Putamen (tissue), 1 donor: ENCODE measurements around the gene TPPP.

Experiments used
- DNase-seq: peaks from one replicate; pipeline ENCODE4 v3.0.0-alpha.2; 2016; ENCODE audit warnings: low spot score

Gene TPPP

DNA sequence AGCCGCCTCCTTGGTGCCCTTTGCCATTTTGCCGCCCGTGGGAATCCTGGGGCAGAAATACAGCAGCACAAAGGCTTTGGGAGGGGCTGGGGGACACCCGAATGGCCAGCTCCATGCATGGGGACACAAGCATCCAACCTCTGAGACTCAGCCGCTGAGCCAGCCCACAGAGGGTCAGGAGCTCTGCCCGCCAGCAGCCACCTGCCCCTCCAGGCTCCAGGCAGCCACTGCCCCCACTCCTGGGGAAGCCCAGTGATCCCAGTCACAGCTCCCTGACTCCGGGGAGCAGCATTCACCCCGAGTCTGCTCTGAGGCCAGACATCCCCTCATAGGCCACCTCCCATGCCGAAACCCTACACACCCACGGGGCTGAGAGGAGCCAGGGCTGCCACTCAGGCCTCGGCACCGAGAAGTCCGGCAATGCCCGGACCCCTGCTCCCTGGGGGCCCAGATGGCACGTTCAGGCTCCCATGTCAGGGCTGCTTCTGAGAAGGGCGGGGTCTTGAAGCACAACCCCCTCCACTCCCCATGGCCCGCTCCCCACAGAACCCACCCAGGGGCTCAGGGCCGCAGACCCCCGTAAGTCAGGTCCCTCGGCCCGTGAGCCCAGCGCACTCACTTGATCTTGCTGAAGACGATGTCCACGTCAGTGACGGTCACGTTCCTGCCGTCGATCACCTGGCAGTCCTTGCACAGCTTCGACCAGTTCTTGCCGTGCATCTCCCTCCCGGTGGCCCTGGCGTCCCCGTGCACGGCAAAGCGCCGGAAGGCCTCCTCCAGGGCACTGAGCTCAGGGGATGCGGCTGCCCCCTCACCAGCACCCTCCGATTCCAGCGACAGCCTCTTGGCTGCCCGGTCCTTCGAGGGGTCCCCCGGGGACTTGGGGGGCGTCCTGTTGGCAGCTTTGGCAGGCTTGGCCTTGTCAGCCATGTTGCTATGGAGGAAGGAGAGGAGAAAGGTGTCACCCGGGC, 15.7 kb downstream of the TPPP start:
- no peak for DNase-seq

DNA sequence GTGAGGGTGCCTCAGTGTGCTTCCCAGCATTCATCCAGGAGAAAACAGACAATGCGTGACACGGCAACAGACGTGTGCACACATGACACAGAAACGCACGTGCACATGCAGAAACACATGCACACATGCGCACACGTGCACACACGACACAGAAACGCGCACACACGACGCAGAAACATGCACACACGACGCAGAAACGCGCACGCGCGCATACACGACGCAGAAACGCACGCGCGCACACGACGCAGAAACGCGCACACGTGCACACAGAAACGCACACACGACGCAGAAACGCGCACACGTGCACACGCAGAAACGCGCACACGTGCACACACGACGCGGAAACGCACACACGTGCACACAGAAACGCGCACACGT, 16.5 kb downstream of the TPPP start:
- DNase-seq: no peak

DNA sequence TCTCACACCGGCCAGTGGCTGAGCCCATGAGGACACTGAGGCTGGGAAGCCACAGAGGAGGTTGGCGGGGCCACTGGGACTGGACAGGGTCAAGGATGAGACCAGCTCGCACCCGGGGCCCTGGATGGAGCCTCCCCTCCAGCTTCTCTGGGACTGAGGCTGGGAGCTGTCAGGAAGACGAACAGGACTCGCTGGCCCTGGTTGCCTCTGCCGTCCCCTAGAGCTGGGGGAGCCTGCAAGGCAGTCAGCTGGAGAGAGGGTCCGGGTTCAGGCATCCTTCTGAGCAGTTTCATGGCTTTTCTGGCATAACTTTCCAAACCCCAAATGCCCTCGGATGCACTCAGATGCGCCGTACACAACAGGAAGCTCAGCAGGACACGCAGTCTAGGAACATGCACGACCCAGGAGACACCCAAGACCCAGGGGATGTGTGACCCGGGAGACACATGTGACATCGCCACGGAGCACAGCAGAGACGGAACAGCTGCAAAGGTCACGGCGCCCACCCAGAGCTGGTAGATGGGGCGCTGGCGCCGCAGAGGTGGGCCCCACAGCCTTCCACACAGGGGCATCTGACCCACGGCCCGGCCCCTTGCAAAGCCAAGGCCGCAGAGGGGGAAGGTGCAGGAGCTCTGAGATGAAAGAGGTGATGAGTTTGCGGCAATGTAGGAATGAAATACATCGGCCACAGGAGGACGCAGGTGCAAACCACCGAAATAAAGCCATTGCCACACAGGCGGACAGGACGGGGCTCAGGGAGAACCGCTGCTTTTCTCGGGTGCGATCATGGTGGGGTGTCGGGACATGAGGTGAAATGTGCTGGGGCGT, 17.1 kb downstream of the TPPP start:
- no peak for DNase-seq

DNA sequence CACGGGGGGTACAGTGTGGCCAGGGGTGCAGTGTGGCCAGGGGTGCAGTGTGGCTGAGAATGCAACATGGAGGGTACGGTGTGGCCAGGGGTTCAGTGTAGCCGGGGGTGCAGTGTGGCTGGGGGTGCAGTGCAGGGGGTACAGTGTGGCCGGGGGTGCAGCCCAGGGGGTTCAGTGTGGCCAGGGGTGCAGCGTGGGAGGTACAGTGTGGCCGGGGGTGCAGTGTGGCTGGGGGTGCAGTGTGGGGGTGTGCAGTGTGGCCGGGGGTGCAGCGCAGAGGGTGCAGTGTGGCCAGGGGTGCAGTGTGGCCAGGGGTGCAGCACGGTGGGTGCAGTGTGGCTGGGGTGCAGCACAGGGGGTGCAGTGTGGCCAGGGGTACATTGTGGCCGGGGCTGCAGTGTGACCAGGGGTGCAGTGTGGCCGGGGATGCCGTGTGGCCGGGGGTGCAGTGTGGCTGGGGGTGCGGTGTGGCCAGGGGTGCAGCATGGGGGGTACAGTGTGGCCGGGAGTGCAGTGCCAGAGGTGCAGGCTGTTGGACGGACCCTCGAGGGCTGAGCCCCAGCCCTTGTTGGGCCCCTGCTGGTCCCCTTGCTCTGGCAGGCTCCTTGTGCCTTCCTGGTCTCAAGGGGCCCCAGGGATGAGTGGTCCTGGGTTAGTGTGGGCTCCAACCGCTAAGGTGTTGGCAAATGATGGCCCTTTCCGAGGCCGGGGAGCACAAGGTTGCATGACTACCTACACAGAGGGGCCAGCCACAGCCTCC, 17.9 kb downstream of the TPPP start:
- DNase-seq: no peak

DNA sequence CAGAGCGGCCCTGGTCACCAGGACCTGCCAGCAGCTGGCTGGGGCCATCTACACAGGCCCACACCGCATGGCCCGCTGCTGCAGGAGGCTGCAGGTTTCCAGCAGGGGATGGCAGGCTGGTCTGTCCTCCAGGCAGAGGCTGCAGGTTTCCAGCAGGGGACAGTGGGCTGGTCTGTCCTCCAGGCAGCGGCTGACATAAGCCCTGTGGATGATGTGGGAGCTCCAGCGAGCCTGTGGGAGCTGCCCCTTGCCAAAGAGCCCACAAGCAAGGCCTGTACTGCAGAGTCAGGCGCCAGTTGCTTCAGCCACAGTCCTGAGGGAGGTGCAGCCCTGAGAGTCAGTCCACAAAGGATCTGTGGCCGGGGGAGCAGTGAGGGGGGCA, 18.5 kb downstream of the TPPP start:
- DNase-seq: no peak

DNA sequence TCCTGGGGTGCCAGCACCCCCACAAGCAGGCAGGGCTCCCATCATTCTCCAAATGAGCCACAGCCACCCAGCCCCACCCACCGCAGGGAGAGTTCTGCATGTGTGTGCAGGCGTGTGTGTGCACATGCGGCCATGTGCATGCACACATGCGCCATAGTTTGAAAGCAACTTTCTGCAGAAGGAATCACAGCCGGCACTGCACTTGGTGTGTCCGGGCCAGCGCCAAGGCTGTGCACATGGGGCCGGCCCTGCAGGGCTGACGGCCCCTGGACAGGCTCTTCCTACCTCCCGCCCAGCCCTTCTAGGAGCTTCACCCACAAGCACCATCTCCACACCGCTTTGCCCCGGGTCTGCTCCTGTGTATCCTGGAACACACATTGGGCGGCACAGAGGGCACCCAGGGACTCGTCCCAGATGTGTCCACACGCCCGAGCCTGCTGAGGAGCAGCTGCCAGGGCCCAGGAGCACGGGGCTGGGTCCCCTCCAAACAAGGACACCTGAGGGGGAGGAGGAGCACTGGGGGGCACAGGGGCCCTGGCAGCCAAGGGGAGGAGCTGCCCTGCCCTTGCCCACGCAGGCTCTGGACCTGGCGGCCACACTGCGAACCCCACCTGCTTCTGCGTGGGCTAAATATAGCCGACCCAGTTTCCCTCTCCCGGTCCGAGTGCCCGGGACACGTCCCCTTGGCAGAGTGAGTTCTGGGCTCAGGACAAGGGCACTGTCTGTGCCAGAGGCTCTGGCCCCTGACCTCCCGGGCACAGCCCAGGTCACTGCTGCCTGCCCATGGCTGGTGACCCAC, 19.1 kb downstream of the TPPP start:
- DNase-seq: no peak

DNA sequence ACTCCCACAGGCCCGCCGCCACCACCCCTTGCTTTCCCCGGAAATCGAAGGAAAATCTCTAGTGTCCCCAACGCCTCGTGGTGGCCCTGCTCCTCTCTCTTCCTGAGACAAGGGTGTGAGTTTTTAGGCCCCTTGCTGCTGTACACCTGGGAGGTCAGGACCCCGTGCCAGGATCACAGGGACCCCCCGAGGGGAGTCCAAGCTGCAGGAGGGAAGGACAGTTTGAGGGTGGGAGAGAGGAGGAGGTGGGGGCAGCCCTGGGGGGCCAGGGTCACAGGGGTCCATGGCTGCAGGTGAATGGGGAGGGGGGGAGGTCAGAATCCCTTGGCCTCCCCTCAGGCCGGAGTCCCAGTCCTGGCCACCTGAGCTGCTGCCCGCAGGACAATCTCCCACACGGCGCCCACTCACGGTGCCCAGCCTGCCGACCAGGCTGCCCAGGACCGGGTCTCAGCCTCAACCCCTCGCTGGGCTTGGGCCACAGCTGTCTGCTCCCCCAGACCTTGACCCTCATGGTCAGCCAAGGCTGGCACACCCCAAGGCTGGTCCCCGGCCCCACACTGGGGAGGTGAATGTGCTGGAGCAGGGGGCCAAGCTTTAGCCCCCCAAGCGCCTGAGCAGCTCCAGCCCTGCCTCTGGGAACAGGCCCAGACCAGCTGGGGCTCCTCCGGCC, 19.9 kb downstream of the TPPP start:
- DNase-seq: no peak

DNA sequence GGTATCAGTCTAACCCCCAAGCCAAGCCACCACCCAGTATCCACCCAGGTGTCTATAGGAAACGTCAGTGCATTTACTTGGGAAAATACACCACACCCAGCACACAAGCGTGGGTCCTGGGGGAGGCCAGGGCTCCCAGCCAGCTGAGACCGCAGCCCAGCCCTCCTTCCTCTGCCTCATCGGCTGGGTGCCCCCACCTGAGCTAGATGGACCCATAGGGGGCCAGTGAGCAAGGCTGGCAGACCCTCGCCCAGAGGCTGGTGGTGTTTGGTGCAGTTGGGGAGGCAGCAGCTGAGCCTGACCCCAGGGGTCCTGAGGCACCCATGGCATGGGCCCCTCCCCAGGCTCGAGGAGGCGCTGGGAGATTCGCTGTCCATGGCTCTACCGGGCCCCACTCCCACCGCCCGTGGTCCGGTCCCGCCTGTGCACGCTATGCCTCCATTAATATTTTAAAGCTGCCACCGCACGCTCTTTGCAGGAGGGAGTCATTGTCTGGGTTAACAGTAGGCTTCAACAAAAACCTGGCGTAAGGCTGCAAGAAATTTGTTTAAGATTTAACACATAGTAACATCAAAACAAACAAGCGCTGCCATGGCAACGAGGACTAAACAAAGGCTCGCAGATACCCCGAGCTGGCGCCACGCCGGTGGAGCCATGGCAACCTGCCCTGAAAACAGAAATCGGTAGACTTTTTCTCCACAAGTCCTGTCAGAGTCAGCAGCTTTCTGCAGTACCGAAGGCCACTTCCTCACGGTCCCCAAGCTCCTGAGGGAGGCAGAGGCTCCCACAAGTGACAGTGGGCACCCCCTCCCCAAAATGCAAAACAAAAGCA, 20.6 kb downstream of the TPPP start:
- peak; percentile 60 for DNase-seq

DNA sequence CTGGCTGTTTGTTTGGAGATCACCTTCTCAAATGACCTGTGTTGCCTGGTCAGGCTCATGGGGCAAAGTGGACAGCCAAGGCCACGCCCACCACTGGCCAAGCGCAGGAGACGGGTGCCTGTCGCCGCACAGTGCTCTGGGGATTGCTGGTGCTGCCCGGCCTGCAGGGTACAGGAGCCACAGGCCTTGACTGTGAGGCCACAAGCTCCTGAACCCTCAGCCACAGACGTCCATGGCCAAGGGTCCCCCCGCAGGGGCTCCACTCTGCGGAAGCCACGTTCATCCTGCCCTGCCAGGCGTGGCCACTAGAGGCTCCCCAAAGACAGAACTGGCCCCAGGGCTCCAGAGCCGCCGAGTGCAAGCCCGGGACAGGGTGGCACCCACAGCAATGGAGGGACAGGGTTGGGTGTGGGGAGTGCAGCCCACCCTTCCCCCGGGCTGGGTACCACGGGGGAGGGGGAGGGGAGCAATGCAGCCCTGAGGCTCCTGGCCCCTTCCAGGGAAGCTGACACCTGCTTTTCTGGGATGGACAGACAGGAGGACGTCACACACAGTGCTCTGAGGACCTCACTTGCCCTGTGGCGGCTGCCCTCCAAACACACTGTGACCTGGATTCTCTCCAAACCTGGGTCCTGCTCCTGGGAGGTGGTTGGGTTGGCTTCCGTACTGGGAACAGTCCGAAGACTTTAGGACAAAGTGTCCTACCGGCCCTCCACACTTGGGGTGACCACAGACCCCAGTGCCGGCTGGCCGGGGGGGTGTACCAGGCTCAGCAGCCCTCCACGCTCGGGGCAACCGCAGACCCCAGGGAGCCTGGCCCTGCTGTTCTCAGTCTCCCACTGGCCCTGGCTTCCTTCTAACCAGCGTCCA, 21.5 kb downstream of the TPPP start:
- DNase-seq: peak; percentile 86

DNA sequence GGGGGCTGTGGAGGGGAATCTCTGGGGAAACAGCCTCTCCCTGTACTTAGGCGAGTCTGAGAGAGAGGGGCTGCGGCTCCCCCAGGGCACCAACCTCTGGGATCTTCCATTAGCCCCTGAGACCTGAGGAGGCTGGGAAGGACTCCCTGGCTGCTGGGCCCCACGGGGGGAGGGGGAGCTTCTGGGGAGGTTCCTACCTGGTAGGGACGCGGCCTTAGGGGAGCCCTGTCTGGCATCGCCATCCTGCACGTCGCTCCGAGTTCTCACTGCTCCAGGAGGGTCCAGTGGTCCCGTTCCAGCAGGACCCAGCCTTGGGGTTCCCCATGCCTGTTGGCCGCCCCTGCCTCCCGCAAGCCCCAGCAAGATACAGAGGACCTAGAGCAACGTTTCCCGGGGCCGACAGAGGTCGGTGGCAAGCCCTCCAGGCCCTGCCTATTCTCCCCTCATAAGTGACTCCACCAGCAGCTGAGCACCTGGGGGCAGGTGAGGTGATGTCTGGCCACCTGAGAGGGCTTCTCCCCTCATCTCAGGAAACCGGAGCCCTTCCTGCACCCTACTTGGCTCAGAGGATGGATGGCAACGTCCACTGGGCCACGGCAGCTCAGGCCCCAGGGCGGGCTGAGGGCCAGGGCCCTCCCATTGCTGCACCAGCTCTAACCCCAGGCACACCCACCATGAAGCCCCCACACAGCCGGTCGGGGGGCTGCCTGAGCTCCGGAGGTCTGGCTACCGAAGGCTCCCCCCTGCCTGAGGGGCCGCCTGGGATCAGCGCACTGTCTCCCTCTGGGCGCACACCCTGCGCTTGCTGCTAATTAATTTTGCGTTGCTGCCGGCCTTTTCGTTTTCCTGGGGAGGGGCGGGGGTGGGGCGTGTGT, 22.5 kb downstream of the TPPP start:
- no peak for DNase-seq

DNA sequence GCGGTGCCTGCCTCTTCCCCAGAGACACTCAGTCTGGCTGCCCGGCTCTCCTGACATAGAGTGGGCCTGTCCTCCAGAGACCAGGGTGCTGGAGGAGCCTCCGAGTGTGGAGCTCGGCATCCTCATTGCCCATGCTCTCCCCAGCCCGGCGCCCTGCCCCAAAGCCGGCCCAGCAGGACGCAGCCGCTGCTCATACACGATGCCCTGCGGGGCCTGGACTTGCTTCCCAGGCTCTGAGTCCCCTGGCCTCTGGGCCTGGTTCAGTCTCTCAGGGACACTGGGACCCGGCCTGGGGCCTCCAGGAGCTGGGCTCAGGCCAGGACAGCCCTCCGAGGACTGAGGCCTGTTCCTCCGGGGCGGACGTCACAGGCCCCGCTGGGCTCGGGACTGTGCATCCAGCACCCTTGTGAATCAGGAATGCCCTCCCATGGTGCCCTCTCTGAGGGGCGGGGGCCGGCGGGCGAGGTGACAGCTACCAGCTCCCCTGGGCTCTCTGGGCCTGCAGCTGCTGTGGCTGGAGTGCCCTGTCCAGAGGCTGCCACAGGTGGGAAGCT, 23.2 kb downstream of the TPPP start:
- DNase-seq: no peak

DNA sequence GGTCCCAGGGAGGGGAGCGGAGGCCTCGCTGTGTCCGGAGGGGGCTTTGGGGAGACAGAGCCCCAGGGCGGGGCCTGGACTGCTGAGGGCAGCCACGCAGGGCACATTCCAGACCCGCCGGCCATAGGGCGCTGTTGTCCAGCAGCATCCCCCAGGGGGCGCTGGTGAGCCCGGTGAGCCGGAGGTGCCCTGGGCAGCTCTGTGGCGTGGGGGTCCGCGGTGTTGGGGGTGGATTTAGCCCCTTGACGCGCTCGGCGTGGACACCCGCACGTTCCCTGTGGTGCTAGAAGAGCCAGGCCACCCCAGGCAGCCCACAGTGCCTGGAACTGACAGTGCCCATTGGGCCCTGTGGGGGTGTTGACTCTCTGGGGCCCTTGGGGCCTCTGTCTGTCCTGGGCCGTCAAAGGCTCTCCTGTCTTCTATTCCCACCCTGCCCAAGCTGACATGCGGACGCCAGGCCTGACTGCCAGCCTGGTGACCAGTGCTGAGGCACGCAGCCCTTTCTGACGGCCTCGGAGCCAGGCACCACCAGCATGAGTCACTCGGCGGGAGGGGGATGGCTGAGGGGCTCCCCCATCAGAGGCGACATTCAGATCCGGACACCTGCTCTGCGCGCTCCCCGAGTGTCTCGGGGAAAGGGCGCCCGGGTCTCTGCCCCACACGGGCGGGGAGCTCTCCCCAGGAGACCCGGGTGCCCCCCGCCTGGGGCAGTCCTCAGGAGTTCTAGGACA, 23.9 kb downstream of the TPPP start:
- DNase-seq: peak; percentile 98

DNA sequence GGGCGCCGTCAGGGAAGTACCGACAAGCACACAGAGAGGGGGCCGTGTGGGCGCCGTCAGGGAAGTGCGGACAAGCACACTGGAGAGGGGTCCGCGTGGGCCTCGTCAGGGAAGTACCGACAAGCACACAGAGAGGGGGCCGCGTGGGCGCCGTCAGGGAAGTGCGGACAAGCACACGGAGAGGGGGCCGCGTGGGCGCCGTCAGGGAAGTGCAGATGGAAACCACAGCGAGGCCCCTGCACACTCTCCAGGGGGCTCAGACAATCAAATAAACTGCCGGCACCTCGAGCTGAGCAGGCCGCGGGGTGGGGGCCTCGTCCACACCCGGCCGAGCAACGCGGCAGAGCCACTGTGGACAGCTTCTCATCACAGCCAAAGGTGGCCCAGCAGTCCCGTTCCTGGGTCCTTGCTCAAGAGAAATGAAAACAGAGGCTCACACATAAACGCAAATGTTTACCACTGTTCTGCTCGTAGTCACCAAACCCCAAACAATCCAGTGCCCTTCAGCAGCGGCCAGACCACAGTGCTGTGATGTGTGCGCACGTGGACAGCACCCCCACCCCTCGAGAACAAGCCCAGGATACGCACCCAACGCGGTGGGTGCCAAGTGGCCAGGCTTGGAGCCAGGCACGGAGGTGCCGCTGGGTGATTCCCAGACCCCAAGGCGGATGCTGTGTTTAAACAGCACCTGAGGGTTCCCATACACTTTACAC, 24.7 kb downstream of the TPPP start:
- DNase-seq: peak; percentile 61

DNA sequence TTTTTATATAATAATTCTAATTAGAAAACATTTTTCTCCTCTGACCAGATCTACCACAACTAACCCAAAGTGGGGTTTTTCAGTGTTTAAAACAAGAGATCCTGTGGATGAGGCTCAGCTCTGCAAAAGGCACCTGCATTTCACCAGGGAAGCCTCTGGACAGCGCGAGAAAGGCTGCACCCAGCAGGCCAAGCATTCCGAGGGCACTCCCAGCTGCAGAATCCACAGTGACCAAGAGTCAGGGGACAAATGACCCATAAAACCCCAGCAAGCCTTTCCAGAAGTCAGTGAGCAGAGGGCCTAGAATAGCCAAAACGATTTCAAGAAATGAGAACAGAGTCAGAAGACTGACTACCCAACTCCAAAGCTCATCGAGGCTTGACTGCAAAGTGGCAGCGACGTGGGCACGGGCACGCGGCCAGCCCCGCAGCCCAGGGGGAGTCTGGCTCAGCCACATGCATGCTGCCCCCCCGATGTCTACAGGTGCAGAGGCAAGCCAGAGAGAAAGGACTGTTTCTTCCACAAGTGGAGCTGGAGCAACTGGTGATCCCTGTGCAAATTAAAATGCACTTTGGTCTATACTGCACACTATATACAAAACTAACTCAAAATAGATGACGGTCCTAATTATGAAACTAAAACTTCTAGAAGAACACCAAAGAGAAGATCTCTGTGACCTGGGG, 26.2 kb downstream of the TPPP start:
- no peak for DNase-seq

DNA sequence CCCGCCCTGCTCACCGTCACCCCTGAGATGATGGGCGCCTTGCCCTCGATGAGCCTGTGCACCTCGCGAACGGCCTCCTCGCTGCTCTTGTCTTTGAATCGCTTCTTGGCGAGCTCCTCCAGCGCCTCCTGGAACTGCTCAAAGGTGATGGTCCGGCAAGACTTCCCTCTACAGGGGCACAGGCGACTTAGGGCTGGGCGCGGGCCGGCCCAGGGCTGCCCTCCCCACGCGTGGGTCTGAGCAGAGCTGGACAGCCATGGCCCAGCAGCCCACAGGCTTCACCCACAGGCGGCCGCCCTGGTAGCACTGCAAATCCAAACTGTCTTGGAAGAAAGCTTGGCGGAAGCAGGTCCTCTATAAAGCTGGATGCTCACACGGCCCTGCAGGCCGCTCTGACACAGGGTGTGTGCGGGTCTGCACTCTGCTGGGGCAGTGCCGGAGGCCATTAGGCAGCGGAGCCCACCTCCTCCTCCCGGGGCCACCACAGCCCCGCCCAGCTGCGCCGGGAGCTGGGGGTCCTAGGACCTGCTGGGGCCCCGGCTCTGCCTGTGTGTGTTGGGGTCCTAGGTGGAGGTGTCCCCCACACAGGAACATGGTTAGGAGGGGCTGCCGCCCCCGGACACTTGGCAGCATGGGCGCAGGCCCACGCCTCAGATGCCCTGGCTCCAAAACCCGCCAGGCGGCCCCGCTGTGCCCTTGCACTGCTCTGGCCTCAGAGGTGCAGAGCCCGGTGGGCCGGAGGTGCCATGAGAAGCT, 27.0 kb downstream of the TPPP start:
- DNase-seq: no peak
